GM12878 (cell line): ENCODE results near the gene BRD2. TPM values are rescaled to one million over a fixed set of nuclear protein-coding genes. Genes with fewer than 3 reads are reported as not detected.

ENCODE experiments used
- ASH2L ChIP-seq: fragments of 300-600, 200-600 bp; sonication (generic); IDR thresholded peaks from 2 replicates; pipeline ENCODE4 v1.6.1; 2017; ENCODE audit warnings: low read depth, mild to moderate bottlenecking, borderline replicate concordance
- CBFB ChIP-seq: IDR thresholded peaks from 2 replicates; pipeline ENCODE4 v1.6.1; 2016; ENCODE audit warnings: antibody characterized with exemption, low read depth
- CEBPZ ChIP-seq: fragments of 150-350 bp; IDR thresholded peaks from 2 replicates; pipeline ENCODE4 v1.6.1; 2016; ENCODE audit warnings: low read depth, low read length
- CHD1 ChIP-seq: IDR thresholded peaks from 2 replicates; pipeline ENCODE4 v1.6.1; 2012; ENCODE audit warnings: low read depth, low read length, improper control_type of control experiment
- CHD2 ChIP-seq: IDR thresholded peaks from 2 replicates; pipeline ENCODE4 v1.6.1; 2011; ENCODE audit warnings: low read depth, low read length, improper control_type of control experiment, borderline replicate concordance
- CTCF ChIP-seq, 3 experiments: IDR thresholded peaks in 2 of 3; conservative IDR thresholded peaks in 1 of 3; 2 replicates each; pipeline ENCODE4 v1.5.1; 2011; ENCODE audit warnings: low read depth in 3 of 3, low read length in 3 of 3, mild to moderate bottlenecking in 3 of 3, control low read depth in 2 of 3, moderate library complexity in 2 of 3, inconsistent platforms in 1 of 3, mixed read lengths in 1 of 3; ENCODE audit not compliant: control insufficient read depth in 2 of 3, insufficient read depth in 1 of 3; ENCODE audit errors: extremely low read depth in 1 of 3
- E4F1 ChIP-seq: fragments of 450-650 bp; IDR thresholded peaks from 2 replicates; pipeline ENCODE4 v1.6.1; 2018; ENCODE audit warnings: borderline replicate concordance, mild to moderate bottlenecking; ENCODE audit not compliant: partially characterized antibody
- FOXM1 ChIP-seq: IDR thresholded peaks from 2 replicates; pipeline ENCODE4 v1.6.1; 2012; ENCODE audit warnings: low read depth, mild to moderate bottlenecking, inconsistent platforms, low read length, moderate library complexity
- HCFC1 ChIP-seq: fragments of 150-350 bp; IDR thresholded peaks from 2 replicates; pipeline ENCODE4 v1.6.1; 2014; ENCODE audit warnings: low read length
- HDAC2 ChIP-seq: fragments of 200-600 bp; sonication (generic); IDR thresholded peaks from 2 replicates; pipeline ENCODE4 v1.6.1; 2017
- KDM1A ChIP-seq: fragments of 200-600 bp; sonication (generic); IDR thresholded peaks from 2 replicates; pipeline ENCODE4 v1.6.1; 2016; ENCODE audit warnings: borderline replicate concordance
- MTA2 ChIP-seq: fragments of 450-650 bp; IDR thresholded peaks from 2 replicates; pipeline ENCODE4 v1.6.1; 2016; ENCODE audit warnings: low read depth, mild to moderate bottlenecking, moderate library complexity
- MYC ChIP-seq: IDR thresholded peaks from 2 replicates; pipeline ENCODE4 v1.6.1; 2011; ENCODE audit warnings: mild to moderate bottlenecking, low read length, moderate library complexity, inconsistent platforms; ENCODE audit not compliant: insufficient read depth, insufficient replicate concordance, insufficient read length, severe bottlenecking
- POU2F2 ChIP-seq: IDR thresholded peaks from 3 replicates; pipeline ENCODE4 v1.6.1; 2011; ENCODE audit warnings: low read depth, mild to moderate bottlenecking, low read length, borderline replicate concordance
- RAD51 ChIP-seq: fragments of 450-650 bp; IDR thresholded peaks from 2 replicates; pipeline ENCODE4 v1.6.1; 2016; ENCODE audit warnings: moderate library complexity, mild to moderate bottlenecking, inconsistent platforms
- RB1 ChIP-seq: fragments of 450-650 bp; formaldehyde crosslinking; IDR thresholded peaks from 2 replicates; pipeline ENCODE4 v1.6.1; 2017; ENCODE audit warnings: mild to moderate bottlenecking, borderline replicate concordance
- RUNX3 ChIP-seq: IDR thresholded peaks from 2 replicates; pipeline ENCODE4 v1.6.1; 2012; ENCODE audit warnings: low read length, inconsistent platforms
- SIX5 ChIP-seq: IDR thresholded peaks from 2 replicates; pipeline ENCODE4 v1.6.1; 2011; ENCODE audit warnings: mild to moderate bottlenecking, low read depth, low read length, moderate library complexity; ENCODE audit not compliant: severe bottlenecking
- SMAD1 ChIP-seq: fragments of 450-650 bp; IDR thresholded peaks from 2 replicates; pipeline ENCODE4 v1.6.1; 2018; ENCODE audit warnings: mild to moderate bottlenecking, low read depth; ENCODE audit not compliant: partially characterized antibody
- TBL1XR1 ChIP-seq: IDR thresholded peaks from 2 replicates; pipeline ENCODE4 v1.6.1; 2012; ENCODE audit warnings: low read depth, low read length, improper control_type of control experiment
- USF1 ChIP-seq: IDR thresholded peaks from 2 replicates; pipeline ENCODE4 v1.6.1; 2011; ENCODE audit warnings: borderline replicate concordance, low read depth, mild to moderate bottlenecking, moderate library complexity, mixed read lengths, low read length; ENCODE audit not compliant: insufficient read depth; ENCODE audit errors: extremely low read length
- YBX1 ChIP-seq: fragments of 450-650 bp; IDR thresholded peaks from 2 replicates; pipeline ENCODE4 v1.6.1; 2016; ENCODE audit warnings: antibody characterized with exemption
- polyA plus RNA-seq, 11 experiments: library from polyadenylated mRNA; depleted of rRNA in 4 of 11; unstranded in 6 of 11; stranded (reverse) in 5 of 11; fragments of >200 nt; fragmentation: Nextera tagmentation in 4 of 11; fragmentation: Illumina TruSeq in 1 of 11; extraction: Ambion mirVana in 4 of 11; extraction: Trizol in 1 of 11; gene quantifications; 1 replicate in 1 of 11; 2 replicates in 10 of 11; pipeline versions ENCODE4 v1.2.1 to v1.2.3, GENCODE V29; 2011 to 2016; ENCODE audit warnings: inconsistent platforms in 2 of 11, missing spikeins in 2 of 11, low read depth in 1 of 11
- total RNA-seq, 4 experiments: library from RNA; depleted of rRNA in 3 of 4; stranded (reverse); fragments of >200 nt in 3 of 4; fragmentation: Illumina TruSeq in 1 of 4; extraction: Trizol in 1 of 4; gene quantifications; 2 replicates each; pipeline versions ENCODE4 v1.2.1 to v1.2.3, GENCODE V29; 2013 to 2021

Gene BRD2
- total and polyA plus RNA-seq, 10 of the 15 experiments (the other 5 are each of a cell fraction or from before 2014, with no cell fraction given): 32.2 to 239 (median 139) TPM

- no peak; the same call in 2 of the 3 replicates for TF ChIP-seq POU2F2
- TF ChIP-seq CHD2: peak; percentile 87
- no peak for TF ChIP-seq RB1
- TF ChIP-seq RUNX3: no peak
- 0 out of 2 replicates have a peak, but pooled peaks have one; percentile 34 for TF ChIP-seq CBFB
- TF ChIP-seq YBX1: no peak
- TF ChIP-seq SIX5: no peak
- TF ChIP-seq E4F1: no peak
- 0 out of 2 replicates have a peak, but pooled peaks have one; percentile 9 for TF ChIP-seq HCFC1
- no peak; the same call in 1 of the 2 replicates for TF ChIP-seq MTA2
- TF ChIP-seq USF1: no peak
- no peak for TF ChIP-seq KDM1A
- peak; percentile 76; the same call in 1 of the 2 replicates for TF ChIP-seq TBL1XR1
- no peak for TF ChIP-seq CHD1
- no peak for TF ChIP-seq CEBPZ
- no peak for TF ChIP-seq FOXM1
- TF ChIP-seq SMAD1: peak; percentile 26
- TF ChIP-seq ASH2L: no peak
- no peak for TF ChIP-seq CTCF (IDR thresholded peaks at IDR 0.05 in 2 of 3, conservative IDR thresholded peaks at IDR 0.05 in 1 of 3; ENCODE audit: control insufficient read depth in 2 of 3, extremely low read depth in 1 of 3, insufficient read depth in 1 of 3, low read depth in 3 of 3, low read length in 3 of 3)
- TF ChIP-seq HDAC2: no peak
- no peak for TF ChIP-seq RAD51
- no peak for TF ChIP-seq MYC
Measured at GRCh38 chr6:32970413-32971241, 2.2 kb downstream of the BRD2 start (continued).
